Heart left ventricle (tissue), 13 donors: ENCODE measurements around the gene ZCRB1.

ENCODE experiments used
- CTCF ChIP-seq, 12 donors: fragments of 200-600 bp; sonication (generic) in 4 of 12; IDR thresholded peaks; one replicate each; pipeline versions ENCODE4 v1.5.0 to v1.8.0; 2018 to 2022; ENCODE audit warnings: antibody characterized with exemption in 12 of 12, mild to moderate bottlenecking in 5 of 12
- POLR2A ChIP-seq, 2 donors: fragments of 450-650 bp; IDR thresholded peaks; one replicate each; pipeline ENCODE4 v1.6.1; 2017; ENCODE audit warnings: antibody characterized with exemption in 2 of 2, mild to moderate bottlenecking in 2 of 2, moderate library complexity in 2 of 2
- donor health status: ischemic (EF 13 %, LVEDD 7.1; RV severe dilation, severe dysfunction).
- donor health status: DM: no; HTN: yes; CAD: no.
- donor health status: DM: no; HTN: no; CAD: no.
- donor health status: ischemic (EF 25% LVEDD 6.9; RV normal size, moderate dysfunction).
- donor health status: ischemic (EF 25% LVEDD 5.7; RV mildly dilated, moderate dysfunction).
- donor health status: ischemic (EF 35%, LVEDD 5.7; RV mildly dilated, moderate dysfunction).
- donor health status: nonischemic (EF 11% LVEDD 7.7; RV severe dilation, severe dysfunction).
- donor health status: DM: yes; HTN: yes; CAD: no.
- donor health status: PGD.
- donor health status: ischemic (EF 29% LVEDD 5.4; RV normal size, mild dysfunction).
- donor health status: nonischemic (EF 23%, LVEDD 6.1; RV moderate dilation, normal function).

- TF ChIP-seq CTCF (IDR thresholded peaks at IDR 0.05) (no peak), POLR2A (IDR thresholded peaks at IDR 0.05) (no peak)
Observed at GRCh38 chr12:42356344-42356743, 30.4 kb upstream of the ZCRB1 start.
